Epithelial cell of proximal tubule (primary cell): ENCODE measurements around the gene RPS21. TPM values are rescaled to one million over a fixed set of nuclear protein-coding genes. Genes with fewer than 3 reads are reported as not detected.

Experiments used
- DNase-seq: peaks from one replicate; pipeline ENCODE4 v3.0.0-alpha.2; 2011; ENCODE audit warnings: low read depth
- H3K4me3 ChIP-seq: 2 replicates; pipeline ENCODE4 v1.5.1; 2011; ENCODE audit warnings: low read depth, mild to moderate bottlenecking, low read length
- CTCF ChIP-seq: conservative IDR thresholded peaks from 2 replicates; pipeline ENCODE4 v1.5.1; 2012; ENCODE audit warnings: low read depth, mild to moderate bottlenecking, low read length
- total RNA-seq: library from RNA; depleted of rRNA; stranded (reverse); fragments of >200 nt; gene quantifications from 2 replicates; pipeline ENCODE4 v1.2.3, GENCODE V29; 2015

RPS21 gene
- total RNA-seq, 1 donor from 2014 or later: 2,322 TPM

GRCh38 chr20:62354031-62354808 is 32.7 kb upstream of the RPS21 start:
- no peak overlapping the region for H3K4me3 ChIP-seq
- no peak for TF ChIP-seq CTCF
- DNase-seq: no peak

GRCh38 chr20:62354811-62355341 is 32.0 kb upstream of the RPS21 start:
- no peak for DNase-seq
- peak overlapping the region; percentile 30 for H3K4me3 ChIP-seq
- no peak for TF ChIP-seq CTCF

- peak overlapping the region; percentile 30 for H3K4me3 ChIP-seq
- no peak for DNase-seq
- TF ChIP-seq CTCF: no peak
These were observed 31.4 kb upstream of the RPS21 start for GRCh38 chr20:62355516-62355877.

GRCh38 chr20:62355878-62356588 is 30.9 kb upstream of the RPS21 start:
- no peak for TF ChIP-seq CTCF
- DNase-seq: no peak
- peak overlapping the region; percentile 30 for H3K4me3 ChIP-seq

- DNase-seq: no peak
- TF ChIP-seq CTCF: no peak
- H3K4me3 ChIP-seq: no peak overlapping the region
These were observed 30.2 kb upstream of the RPS21 start for GRCh38 chr20:62356589-62357186.

GRCh38 chr20:62357187-62357667 is 29.7 kb upstream of the RPS21 start:
- TF ChIP-seq CTCF: no peak
- H3K4me3 ChIP-seq: peak overlapping the region; percentile 4
- DNase-seq: no peak
